GM23338 (cell line): ENCODE measurements around the gene RIMS3. TPM values are rescaled to one million over a fixed set of nuclear protein-coding genes. Genes with fewer than 3 reads are reported as not detected.

Experiments
- ATAC-seq: fragments of 200-7000 bp; cut with Tn5 transposase; 3 replicates; pipeline ENCODE4 v1.9.1; 2020
- DNase-seq: peaks from one replicate; pipeline ENCODE4 v3.0.0-alpha.2; 2015; ENCODE audit warnings: low spot score
- H2AFZ ChIP-seq: fragments of 200-600 bp; sonication (generic); 2 replicates; pipeline ENCODE4 v1.8.0; 2016; ENCODE audit warnings: antibody characterized with exemption, mild to moderate bottlenecking, moderate library complexity
- H3F3A ChIP-seq: fragments of 200-600 bp; sonication (generic); replicated peaks from 2 replicates; pipeline ENCODE4 v1.8.0; 2017; ENCODE audit warnings: antibody characterized with exemption, mixed run types, low read depth
- H3K27ac ChIP-seq: fragments of 200-600 bp; sonication (generic); 2 replicates; pipeline ENCODE4 v1.6.1; 2016; ENCODE audit warnings: low read depth
- H3K27me3 ChIP-seq: fragments of 200-600 bp; sonication (generic); 2 replicates; pipeline ENCODE4 v1.8.0; 2016; ENCODE audit warnings: mild to moderate bottlenecking, mixed run types, moderate library complexity; ENCODE audit not compliant: insufficient read depth
- H3K36me3 ChIP-seq: fragments of 200-600 bp; sonication (generic); 2 replicates; pipeline ENCODE4 v1.8.0; 2016; ENCODE audit warnings: mild to moderate bottlenecking; ENCODE audit not compliant: insufficient read depth
- H3K4me1 ChIP-seq: fragments of 200-600 bp; sonication (generic); 2 replicates; pipeline ENCODE4 v1.8.0; 2016; ENCODE audit warnings: mild to moderate bottlenecking, moderate library complexity; ENCODE audit not compliant: insufficient read depth
- H3K4me2 ChIP-seq: fragments of 200-600 bp; sonication (generic); 2 replicates; pipeline ENCODE4 v1.7.1; 2017; ENCODE audit warnings: mixed run types
- H3K4me3 ChIP-seq: fragments of 200-600 bp; sonication (generic); 2 replicates; pipeline ENCODE4 v1.6.1; 2016; ENCODE audit warnings: mixed run types
- H3K79me2 ChIP-seq: fragments of 200-600 bp; sonication (generic); replicated peaks from 2 replicates; pipeline ENCODE4 v1.8.0; 2017; ENCODE audit warnings: mild to moderate bottlenecking; ENCODE audit not compliant: insufficient read depth
- H3K9me2 ChIP-seq: fragments of 200-600 bp; sonication (generic); 2 replicates; pipeline ENCODE4 v1.8.0; 2017; ENCODE audit not compliant: insufficient read depth
- H4K20me1 ChIP-seq: fragments of 200-600 bp; sonication (generic); replicated peaks from 2 replicates; pipeline ENCODE4 v1.8.0; 2017; ENCODE audit warnings: mild to moderate bottlenecking; ENCODE audit not compliant: insufficient read depth
- H3K27ac Mint-ChIP-seq: 2 replicates; pipeline ENCODE4 v1.8.0; 2020; ENCODE audit warnings: inconsistent platforms, mild to moderate bottlenecking, moderate library complexity, mixed read lengths
- H3K27me3 Mint-ChIP-seq: 3 replicates; pipeline ENCODE4 v1.8.0; 2022; ENCODE audit warnings: low read depth, mild to moderate bottlenecking, moderate library complexity, mixed read lengths, inconsistent platforms; ENCODE audit not compliant: insufficient read depth, poor library complexity
- H3K36me3 Mint-ChIP-seq: 3 replicates; pipeline ENCODE4 v1.8.0; 2021; ENCODE audit warnings: low read depth, mild to moderate bottlenecking, inconsistent platforms, moderate library complexity, mixed read lengths
- H3K4me1 Mint-ChIP-seq: 3 replicates; pipeline ENCODE4 v1.8.0; 2020; ENCODE audit warnings: mild to moderate bottlenecking, inconsistent platforms, mixed read lengths
- H3K4me3 Mint-ChIP-seq: 3 replicates; pipeline ENCODE4 v1.8.0; 2021; ENCODE audit warnings: moderate library complexity, mild to moderate bottlenecking, inconsistent platforms, mixed read lengths
- H3K9me3 Mint-ChIP-seq: 3 replicates; pipeline ENCODE4 v1.8.0; 2020; ENCODE audit warnings: moderate library complexity, mild to moderate bottlenecking, inconsistent platforms, mixed read lengths
- CTCF ChIP-seq, 2 experiments: fragments of 200-600 bp in 1 of 2; sonication (generic) in 1 of 2; conservative IDR thresholded peaks; 2 replicates each; pipeline versions ENCODE4 v1.5.1 to v1.6.1; 2016 to 2017; ENCODE audit warnings: antibody characterized with exemption in 2 of 2, low read depth in 2 of 2, mild to moderate bottlenecking in 2 of 2, moderate library complexity in 1 of 2
- NANOG ChIP-seq: IDR thresholded peaks from 2 replicates; pipeline ENCODE4 v1.6.1; 2016; ENCODE audit warnings: antibody characterized with exemption, borderline replicate concordance
- polyA plus RNA-seq: library from polyadenylated mRNA; unstranded; fragments of >200 nt; fragmentation: Nextera tagmentation; extraction: Ambion mirVana; gene quantifications from 2 replicates; pipeline ENCODE4 v1.2.1, GENCODE V29; 2016
- total RNA-seq: library from RNA; depleted of rRNA; stranded (reverse); fragments of >200 nt; shearing (Covaris generic); gene quantifications from 2 replicates; pipeline ENCODE4 v1.2.3, GENCODE V29; 2014
- TF ChIP-seq, protein P1 (sequence below): fragments of 250-450 bp; sonication (Bioruptor Pico); IDR thresholded peaks from 2 replicates; pipeline ENCODE4 v1.5.0; 2020; ENCODE audit warnings: mild to moderate bottlenecking, moderate library complexity
- TF ChIP-seq, protein P2 (sequence below): IDR thresholded peaks from one replicate; pipeline ENCODE4 v1.6.1; 2018; ENCODE audit warnings: antibody characterized with exemption; ENCODE audit not compliant: unreplicated experiment

Gene RIMS3
- total and polyA plus RNA-seq, 2 experiments from 2014 or later = 8.7 to 27.2 TPM

DNA sequence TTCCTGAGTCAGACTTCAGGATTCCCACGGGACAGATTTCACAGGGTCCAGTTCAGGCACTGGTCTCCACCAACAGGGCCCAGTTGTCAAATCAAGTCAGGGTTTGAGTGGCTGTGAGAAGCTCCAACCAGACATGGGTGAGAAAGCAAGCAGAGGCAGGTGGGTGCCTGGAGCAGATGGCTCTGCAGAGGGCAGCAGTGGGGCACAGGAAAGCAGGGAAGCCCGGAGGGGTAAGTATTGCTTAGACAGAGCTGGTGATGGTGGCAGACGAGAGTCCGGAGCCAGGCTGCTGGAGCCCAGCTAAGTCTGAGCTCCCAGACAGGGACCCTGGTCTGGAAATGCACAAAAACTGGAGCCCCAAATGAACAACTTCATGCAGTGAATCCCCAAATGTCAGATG lies 40.4 kb downstream of the RIMS3 start:
- no peaks in the 10 kb centered on the region for H3F3A ChIP-seq

GRCh38 chr1:40622936-40623629 lies 42.4 kb downstream of the RIMS3 start:
- DNase-seq (no peak), ATAC-seq (no peak)
- H3K36me3 ChIP-seq = no peaks in the 10 kb centered on the region
- H3K79me2 ChIP-seq = no peaks in the 10 kb centered on the region
- H3F3A ChIP-seq = no peaks in the 10 kb centered on the region
- no peaks in the 10 kb centered on the region for H3K4me1 Mint-ChIP-seq
- H3K27me3 Mint-ChIP-seq = peaks cover 4% of the 10 kb centered on the region
- no peaks in the 10 kb centered on the region for H3K27me3 ChIP-seq
- no peaks in the 10 kb centered on the region for H3K9me3 Mint-ChIP-seq
- no peak overlapping the region for H3K4me3 Mint-ChIP-seq
- no peak overlapping the region for H3K4me2 ChIP-seq
- H3K27ac Mint-ChIP-seq = no peak overlapping the region
- H2AFZ ChIP-seq = no peak overlapping the region
- H3K4me3 ChIP-seq = no peak overlapping the region
- H3K36me3 Mint-ChIP-seq = no peaks in the 10 kb centered on the region; the same call in 2 of the 3 replicates
- peaks cover 3% of the 10 kb centered on the region; the same call in 1 of the 2 replicates for H3K9me2 ChIP-seq
- no peak overlapping the region for H3K27ac ChIP-seq
- H3K4me1 ChIP-seq = no peaks in the 10 kb centered on the region
- H4K20me1 ChIP-seq = no peaks in the 10 kb centered on the region
- TF ChIP-seq, protein P1, sequence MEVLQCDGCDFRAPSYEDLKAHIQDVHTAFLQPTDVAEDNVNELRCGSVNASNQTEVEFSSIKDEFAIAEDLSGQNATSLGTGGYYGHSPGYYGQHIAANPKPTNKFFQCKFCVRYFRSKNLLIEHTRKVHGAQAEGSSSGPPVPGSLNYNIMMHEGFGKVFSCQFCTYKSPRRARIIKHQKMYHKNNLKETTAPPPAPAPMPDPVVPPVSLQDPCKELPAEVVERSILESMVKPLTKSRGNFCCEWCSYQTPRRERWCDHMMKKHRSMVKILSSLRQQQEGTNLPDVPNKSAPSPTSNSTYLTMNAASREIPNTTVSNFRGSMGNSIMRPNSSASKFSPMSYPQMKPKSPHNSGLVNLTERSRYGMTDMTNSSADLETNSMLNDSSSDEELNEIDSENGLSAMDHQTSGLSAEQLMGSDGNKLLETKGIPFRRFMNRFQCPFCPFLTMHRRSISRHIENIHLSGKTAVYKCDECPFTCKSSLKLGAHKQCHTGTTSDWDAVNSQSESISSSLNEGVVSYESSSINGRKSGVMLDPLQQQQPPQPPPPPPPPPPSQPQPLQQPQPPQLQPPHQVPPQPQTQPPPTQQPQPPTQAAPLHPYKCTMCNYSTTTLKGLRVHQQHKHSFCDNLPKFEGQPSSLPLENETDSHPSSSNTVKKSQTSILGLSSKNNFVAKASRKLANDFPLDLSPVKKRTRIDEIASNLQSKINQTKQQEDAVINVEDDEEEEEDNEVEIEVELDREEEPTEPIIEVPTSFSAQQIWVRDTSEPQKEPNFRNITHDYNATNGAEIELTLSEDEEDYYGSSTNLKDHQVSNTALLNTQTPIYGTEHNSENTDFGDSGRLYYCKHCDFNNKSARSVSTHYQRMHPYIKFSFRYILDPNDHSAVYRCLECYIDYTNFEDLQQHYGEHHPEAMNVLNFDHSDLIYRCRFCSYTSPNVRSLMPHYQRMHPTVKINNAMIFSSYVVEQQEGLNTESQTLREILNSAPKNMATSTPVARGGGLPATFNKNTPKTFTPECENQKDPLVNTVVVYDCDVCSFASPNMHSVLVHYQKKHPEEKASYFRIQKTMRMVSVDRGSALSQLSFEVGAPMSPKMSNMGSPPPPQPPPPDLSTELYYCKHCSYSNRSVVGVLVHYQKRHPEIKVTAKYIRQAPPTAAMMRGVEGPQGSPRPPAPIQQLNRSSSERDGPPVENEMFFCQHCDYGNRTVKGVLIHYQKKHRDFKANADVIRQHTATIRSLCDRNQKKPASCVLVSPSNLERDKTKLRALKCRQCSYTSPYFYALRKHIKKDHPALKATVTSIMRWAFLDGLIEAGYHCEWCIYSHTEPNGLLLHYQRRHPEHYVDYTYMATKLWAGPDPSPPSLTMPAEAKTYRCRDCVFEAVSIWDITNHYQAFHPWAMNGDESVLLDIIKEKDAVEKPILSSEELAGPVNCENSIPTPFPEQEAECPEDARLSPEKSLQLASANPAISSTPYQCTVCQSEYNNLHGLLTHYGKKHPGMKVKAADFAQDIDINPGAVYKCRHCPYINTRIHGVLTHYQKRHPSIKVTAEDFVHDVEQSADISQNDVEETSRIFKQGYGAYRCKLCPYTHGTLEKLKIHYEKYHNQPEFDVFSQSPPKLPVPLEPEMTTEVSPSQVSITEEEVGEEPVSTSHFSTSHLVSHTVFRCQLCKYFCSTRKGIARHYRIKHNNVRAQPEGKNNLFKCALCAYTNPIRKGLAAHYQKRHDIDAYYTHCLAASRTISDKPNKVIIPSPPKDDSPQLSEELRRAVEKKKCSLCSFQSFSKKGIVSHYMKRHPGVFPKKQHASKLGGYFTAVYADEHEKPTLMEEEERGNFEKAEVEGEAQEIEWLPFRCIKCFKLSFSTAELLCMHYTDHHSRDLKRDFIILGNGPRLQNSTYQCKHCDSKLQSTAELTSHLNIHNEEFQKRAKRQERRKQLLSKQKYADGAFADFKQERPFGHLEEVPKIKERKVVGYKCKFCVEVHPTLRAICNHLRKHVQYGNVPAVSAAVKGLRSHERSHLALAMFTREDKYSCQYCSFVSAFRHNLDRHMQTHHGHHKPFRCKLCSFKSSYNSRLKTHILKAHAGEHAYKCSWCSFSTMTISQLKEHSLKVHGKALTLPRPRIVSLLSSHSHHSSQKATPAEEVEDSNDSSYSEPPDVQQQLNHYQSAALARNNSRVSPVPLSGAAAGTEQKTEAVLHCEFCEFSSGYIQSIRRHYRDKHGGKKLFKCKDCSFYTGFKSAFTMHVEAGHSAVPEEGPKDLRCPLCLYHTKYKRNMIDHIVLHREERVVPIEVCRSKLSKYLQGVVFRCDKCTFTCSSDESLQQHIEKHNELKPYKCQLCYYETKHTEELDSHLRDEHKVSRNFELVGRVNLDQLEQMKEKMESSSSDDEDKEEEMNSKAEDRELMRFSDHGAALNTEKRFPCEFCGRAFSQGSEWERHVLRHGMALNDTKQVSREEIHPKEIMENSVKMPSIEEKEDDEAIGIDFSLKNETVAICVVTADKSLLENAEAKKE (CRISPR knock-in tag) = no peak

More for the DNA sequence above, 40.4 kb downstream of the RIMS3 start:
- Histone ChIP-seq H3K9me2 (peaks cover 3% of the 10 kb centered on the region; the same call in 1 of the 2 replicates), H3K27me3 (no peaks in the 10 kb centered on the region), H3K4me2 (no peak overlapping the region), H3K4me3 (no peak overlapping the region), H3K36me3 (no peaks in the 10 kb centered on the region), H3K27ac (no peak overlapping the region), H2AFZ (no peak overlapping the region), H3K4me1 (no peaks in the 10 kb centered on the region), H4K20me1 (no peaks in the 10 kb centered on the region), H3K79me2 (no peaks in the 10 kb centered on the region)
- Mint-ChIP-seq H3K4me3 (no peak overlapping the region), H3K27me3 (peaks cover 6% of the 10 kb centered on the region), H3K4me1 (no peaks in the 10 kb centered on the region), H3K36me3 (no peaks in the 10 kb centered on the region; the same call in 2 of the 3 replicates), H3K27ac (no peak overlapping the region), H3K9me3 (no peaks in the 10 kb centered on the region)
- TF ChIP-seq, protein P2, sequence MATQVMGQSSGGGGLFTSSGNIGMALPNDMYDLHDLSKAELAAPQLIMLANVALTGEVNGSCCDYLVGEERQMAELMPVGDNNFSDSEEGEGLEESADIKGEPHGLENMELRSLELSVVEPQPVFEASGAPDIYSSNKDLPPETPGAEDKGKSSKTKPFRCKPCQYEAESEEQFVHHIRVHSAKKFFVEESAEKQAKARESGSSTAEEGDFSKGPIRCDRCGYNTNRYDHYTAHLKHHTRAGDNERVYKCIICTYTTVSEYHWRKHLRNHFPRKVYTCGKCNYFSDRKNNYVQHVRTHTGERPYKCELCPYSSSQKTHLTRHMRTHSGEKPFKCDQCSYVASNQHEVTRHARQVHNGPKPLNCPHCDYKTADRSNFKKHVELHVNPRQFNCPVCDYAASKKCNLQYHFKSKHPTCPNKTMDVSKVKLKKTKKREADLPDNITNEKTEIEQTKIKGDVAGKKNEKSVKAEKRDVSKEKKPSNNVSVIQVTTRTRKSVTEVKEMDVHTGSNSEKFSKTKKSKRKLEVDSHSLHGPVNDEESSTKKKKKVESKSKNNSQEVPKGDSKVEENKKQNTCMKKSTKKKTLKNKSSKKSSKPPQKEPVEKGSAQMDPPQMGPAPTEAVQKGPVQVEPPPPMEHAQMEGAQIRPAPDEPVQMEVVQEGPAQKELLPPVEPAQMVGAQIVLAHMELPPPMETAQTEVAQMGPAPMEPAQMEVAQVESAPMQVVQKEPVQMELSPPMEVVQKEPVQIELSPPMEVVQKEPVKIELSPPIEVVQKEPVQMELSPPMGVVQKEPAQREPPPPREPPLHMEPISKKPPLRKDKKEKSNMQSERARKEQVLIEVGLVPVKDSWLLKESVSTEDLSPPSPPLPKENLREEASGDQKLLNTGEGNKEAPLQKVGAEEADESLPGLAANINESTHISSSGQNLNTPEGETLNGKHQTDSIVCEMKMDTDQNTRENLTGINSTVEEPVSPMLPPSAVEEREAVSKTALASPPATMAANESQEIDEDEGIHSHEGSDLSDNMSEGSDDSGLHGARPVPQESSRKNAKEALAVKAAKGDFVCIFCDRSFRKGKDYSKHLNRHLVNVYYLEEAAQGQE = no peak
- TF ChIP-seq CTCF (conservative IDR thresholded peaks at IDR 0.05; ENCODE audit: low read depth in 2 of 2) (peak; percentile 32 to 57; a peak in 3 of 4 replicates), NANOG (no peak)
- DNase-seq = peak; percentile 33
- ATAC-seq = peak; percentile 88
